HG03469 (cell line): Measurements from ENCODE around the gene XRCC3.

Experiments
- ATAC-seq: cut with Tn5 transposase; IDR thresholded peaks from one replicate; pipeline ENCODE4 v1.9.1; 2021; ENCODE audit warnings: mild to moderate bottlenecking, moderate library complexity, moderate number of reproducible peaks; ENCODE audit not compliant: unreplicated experiment

Gene XRCC3

GRCh38 chr14:103738701-103739451 lies 23.6 kb upstream of the XRCC3 start:
- ATAC-seq, result no peak

GRCh38 chr14:103738166-103738565 lies 22.9 kb upstream of the XRCC3 start:
- no peak for ATAC-seq

DNA sequence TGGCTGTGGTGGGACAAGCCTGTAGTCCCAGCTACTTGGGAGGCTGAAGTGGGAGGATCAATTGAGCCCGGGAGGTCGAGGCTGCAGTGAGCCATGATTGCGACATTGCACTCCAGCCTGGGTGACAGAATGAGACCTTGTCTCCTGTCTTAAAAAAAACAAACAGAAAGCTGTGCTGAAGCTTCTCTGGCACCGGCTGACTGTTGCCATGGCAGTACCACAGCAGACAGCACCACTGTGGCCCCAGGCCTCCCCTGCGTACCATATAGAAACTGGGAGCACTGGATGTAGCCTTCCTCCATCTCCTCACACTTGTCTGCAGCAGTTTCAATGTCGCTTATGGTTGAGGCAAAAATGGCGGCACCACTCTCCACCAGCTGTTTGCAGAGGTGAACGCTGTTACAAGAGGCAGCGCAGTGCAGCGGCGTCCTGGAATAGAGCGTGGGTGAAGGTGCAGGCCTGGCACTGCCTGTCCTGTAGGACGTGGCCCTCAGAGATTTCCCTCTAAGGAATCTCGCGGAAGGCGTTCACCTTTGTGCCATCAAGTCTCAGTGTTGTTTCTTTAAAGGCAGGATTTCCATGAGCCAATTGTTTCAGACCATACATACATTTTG lies 22.3 kb upstream of the XRCC3 start:
- no peak for ATAC-seq

- no peak for ATAC-seq
Observed at GRCh38 chr14:103736546-103737431, 21.5 kb upstream of the XRCC3 start.

DNA sequence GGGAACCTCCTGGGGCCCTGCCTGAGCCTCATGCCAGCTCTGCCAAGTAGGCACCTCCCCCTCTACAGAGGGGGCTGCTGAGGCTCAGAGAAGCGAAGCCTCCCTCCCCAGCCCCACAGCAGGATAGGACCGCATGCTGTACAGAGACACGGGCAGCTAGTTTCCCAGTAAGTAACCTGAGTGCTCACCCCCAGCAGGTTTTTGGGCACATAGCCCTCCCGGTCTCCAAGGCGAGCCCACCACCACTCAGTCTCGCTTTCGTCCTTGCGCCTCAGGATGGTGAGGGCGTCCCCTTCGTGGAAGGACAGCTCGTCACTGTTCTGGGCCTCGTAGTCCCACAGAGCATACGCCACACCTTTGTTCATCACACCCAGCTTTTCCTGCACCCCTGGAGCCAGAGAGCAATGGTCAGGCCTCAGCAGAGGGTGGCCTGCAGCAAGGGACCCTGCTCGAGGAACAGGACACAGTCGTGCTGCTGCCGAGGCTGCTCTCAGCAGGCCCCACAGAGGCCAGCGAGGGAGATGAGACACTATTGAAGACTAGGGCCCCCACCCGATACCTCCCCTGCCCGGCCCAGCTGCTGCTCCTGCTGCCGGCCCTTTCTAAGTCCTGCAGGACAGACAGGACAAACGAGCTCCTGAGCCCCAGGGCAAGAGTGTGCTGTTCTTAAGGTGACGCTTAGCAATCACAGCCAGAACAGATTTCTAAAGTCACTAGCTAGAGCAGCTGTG lies 20.7 kb upstream of the XRCC3 start:
- ATAC-seq, result no peak

- no peak for ATAC-seq
Observed at GRCh38 chr14:103735439-103735814, 20.2 kb upstream of the XRCC3 start.

- no peak for ATAC-seq
Observed at GRCh38 chr14:103735022-103735421, 19.8 kb upstream of the XRCC3 start.

- ATAC-seq, result no peak
Observed at GRCh38 chr14:103734081-103734888, 19.0 kb upstream of the XRCC3 start.

DNA sequence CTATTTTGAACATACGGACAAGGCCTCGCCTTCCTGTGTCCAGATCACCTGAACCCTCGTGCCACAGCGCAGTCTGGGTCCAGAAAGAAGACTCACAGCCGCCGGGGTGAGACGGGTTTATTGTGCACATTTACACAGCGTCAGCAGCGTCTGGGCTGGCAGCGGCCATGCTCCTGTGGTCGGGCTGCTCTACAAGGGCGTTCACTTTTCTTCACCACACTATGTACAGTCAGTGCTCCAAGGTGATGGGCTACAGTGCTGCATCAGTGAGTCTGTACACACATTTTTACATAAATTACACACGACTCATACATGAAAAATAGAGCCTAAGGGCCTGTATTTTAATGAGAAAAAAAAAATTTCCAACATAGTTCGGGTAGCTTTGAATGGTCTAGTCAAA lies 18.4 kb upstream of the XRCC3 start:
- no peak for ATAC-seq

DNA sequence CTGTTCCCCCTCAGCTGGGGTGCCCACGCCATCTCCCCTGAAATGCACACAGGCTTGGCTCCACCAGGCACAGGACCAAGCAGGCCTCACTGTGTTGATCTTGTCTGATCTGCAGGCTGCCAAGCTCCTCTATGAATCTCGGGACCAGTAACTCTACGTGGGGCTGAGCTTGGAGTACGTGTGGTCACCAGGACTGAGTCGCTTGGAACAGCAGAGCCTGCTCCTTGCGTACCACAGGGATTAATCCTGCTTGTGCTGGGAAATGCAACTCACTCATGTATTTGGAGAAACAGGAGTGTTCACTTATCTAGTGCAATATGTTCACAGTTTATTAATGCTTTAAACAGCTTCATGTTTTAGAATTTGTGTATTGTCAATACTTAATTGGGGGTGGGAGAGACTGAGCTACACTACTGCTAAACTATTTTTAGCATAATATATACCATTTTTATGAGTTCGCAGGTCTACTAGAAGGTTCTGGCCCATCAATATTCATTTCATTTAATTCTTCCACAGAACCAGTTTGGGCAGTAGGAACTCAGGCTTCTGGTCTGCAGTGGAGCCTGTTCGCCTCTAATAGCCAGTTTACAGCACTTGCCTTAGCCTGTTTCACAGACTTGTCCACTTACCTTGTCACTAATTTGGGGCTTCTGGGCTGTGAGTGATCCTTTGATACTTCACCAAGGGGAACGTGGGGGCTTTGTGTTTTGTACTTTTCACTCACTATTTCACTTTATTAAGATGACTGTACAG lies 17.8 kb upstream of the XRCC3 start:
- no peak for ATAC-seq

- ATAC-seq, result no peak
Observed at GRCh38 chr14:103731916-103732867, 16.9 kb upstream of the XRCC3 start.

DNA sequence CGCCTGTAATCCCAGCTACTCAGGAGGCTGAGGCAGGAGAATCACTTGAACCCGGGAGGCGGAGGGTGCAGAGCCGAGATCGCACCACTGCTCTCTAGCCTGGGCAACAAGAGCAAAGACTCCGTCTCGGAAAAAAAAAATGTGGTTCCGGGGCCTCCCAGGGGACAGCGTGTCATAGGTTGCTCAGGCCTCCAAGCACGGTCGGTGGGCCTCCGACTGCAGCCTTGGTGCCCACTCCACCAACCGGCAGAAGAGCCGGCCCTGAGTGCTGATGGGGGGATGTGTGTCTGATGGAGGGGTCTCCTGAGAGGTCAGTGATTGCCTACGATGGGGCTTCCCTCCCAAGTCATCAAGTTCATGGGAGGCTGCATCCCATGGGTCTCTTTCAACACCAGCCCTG lies 16.2 kb upstream of the XRCC3 start:
- no peak for ATAC-seq

GRCh38 chr14:103730490-103731035 lies 15.3 kb upstream of the XRCC3 start:
- ATAC-seq, result no peak

DNA sequence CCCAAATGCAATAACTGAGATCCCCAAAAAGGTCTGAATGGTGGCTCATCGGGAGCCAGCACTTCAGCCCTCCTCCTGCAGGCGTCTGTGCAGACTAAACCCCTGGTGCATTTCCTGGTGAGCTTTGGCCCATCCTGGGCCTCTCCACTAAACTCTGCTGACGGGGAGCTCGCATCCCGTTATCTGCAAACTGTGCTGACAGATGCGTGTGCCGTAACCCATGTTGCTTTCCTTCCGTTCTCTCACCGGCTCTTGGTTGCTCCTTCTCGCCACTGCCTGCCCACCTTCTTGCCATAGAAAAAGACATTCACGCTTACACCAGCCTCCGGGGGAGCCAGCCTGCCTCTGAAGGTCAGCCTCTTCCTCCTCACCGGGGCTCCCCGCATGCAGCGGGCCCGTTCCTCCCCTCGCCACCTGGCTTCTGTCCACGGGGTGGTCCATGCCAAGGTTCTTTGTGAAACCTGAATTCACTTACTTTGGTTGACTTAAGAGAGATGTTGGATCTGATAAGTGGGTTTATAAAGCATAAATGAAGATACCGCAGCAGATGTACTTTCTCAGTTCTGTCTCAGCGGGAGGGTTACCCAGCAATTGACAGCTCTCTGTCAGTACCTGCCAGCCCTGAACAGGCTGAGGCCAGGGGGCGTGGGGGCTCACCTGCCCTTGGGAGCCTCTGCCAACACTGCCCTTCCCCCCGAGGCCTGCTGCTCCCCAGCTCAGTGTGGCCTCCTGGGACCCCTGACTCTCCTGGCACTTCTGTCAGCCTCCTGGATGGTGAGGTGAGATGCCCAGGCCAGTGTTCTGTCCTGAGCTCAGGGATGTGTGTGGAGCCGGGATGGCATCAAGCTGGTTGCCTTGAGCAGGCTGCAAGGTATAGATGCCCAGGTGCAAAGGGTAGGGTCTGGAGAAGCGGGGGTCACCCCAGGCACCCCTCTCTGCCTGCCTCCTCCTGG lies 14.5 kb upstream of the XRCC3 start:
- ATAC-seq, result no peak

DNA sequence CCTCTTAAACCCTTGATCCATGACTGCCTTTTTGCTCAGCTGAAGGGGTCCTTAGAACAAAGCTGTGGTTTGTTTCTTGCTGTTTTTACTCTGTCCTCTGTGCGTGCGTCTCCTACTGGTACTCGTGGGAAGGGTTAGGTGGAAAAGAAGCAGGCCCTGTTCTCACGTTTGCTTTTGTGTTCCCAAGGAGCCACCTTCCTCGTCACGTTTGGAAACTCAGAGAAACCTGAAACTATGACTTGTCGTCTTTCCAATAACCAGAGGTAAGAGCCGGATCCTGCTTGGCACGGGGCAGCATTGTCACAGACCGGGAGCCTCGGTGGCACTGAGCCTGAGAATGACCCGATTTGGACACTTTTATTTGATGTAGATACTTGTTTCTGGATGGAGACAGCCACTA lies 13.5 kb upstream of the XRCC3 start:
- no peak for ATAC-seq

DNA sequence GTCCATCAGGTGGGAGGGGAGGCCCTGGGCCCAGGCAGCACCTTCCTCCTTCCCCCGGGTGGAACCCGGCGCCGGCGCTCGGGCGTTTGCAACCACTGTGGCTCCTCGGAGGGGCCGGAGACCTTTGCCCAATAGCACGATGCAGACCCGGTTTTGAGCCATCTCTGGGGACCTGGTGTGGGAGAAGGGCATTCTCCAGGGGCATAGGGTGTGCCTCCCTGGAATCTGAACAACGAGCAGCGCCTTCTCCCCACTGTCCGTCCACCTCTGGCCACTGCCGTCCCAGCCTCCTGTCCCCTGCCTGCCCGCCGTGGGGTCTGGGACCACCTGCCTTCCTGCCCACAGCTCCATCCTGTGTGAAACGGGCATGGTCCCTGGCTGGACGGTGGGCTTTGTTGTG lies 12.9 kb upstream of the XRCC3 start:
- ATAC-seq, result no peak
